Right lobe of liver (tissue), 6 donors: Measurements from ENCODE around the gene IL27RA. TPM values are rescaled to one million over a fixed set of nuclear protein-coding genes. Genes with fewer than 3 reads are reported as not detected.
"Not testable (repeated sequence)": the region's sequence is repeated elsewhere in the genome, so short reads cannot be mapped to it uniquely, and the experiment has no call there.

Experiments used
- ATAC-seq, 4 donors: fragments of 200-7000 bp; cut with Tn5 transposase; one replicate each; pipeline ENCODE4 v1.9.1; 2020; ENCODE audit warnings: mild to moderate bottlenecking in 4 of 4, moderate library complexity in 4 of 4
- DNase-seq, 3 donors: peaks; one replicate each; pipeline ENCODE4 v3.0.0-alpha.2; 2020
- H3K27ac ChIP-seq, 3 donors: fragments of 200-600 bp; one replicate each; pipeline ENCODE4 v1.8.0; 2022
- H3K27me3 ChIP-seq, 2 donors: fragments of 200-600 bp; one replicate each; pipeline ENCODE4 v1.8.0; 2022
- H3K36me3 ChIP-seq, 4 donors: fragments of 200-600 bp; sonication (generic) in 1 of 4; one replicate each; pipeline versions ENCODE4 v1.5.1 to v1.8.0; 2017 to 2022; ENCODE audit warnings: control low read depth in 1 of 4
- H3K4me1 ChIP-seq, 4 donors: fragments of 200-600 bp; sonication (generic) in 1 of 4; one replicate each; pipeline versions ENCODE4 v1.5.1 to v1.8.0; 2017 to 2022; ENCODE audit warnings: control low read depth in 1 of 4
- H3K4me3 ChIP-seq, 3 donors: fragments of 200-600 bp; one replicate each; pipeline ENCODE4 v1.8.0; 2022
- H3K9me3 ChIP-seq, 4 donors: fragments of 200-600 bp; sonication (generic) in 1 of 4; one replicate each; pipeline versions ENCODE4 v1.5.1 to v1.8.0; 2017 to 2022; ENCODE audit warnings: control low read depth in 1 of 4
- POLR2A ChIP-seq: fragments of 450-650 bp; IDR thresholded peaks from one replicate; pipeline ENCODE4 v1.6.1; 2017; ENCODE audit warnings: antibody characterized with exemption, mild to moderate bottlenecking
- WGBS: methylation state at CpG from one replicate; pipeline ENCODE4 v1.1.6; 2018; ENCODE audit warnings: low coverage, low lambda C conversion rate; ENCODE audit not compliant: insufficient coverage; ENCODE audit errors: missing lambda C conversion rate; 5-methylcytosine and 5-hydroxymethylcytosine counted together
- intact Hi-C, 2 donors: fragments of 100-400 bp; cut with DNase I; formaldehyde crosslinking; loops; one replicate each; pipeline versions ENCODE4 v1.11.2 to v1.14.1; 2022
- total RNA-seq, 6 experiments: library from RNA; depleted of rRNA in 2 of 6; stranded (reverse); fragments of >200 nt in 2 of 6; fragmentation: NEBNext Ultra II Directional in 3 of 6; extraction: Animal tissue kit (Norgen Biotek cat#: 25700) in 3 of 6; gene quantifications; one replicate each; pipeline versions ENCODE4 v1.1.0 to v1.2.4, GENCODE V29; 2016 to 2023
- TF ChIP-seq, protein P1 (sequence below), 4 donors: fragments of 200-600 bp in 3 of 4; fragments of 450-650 bp in 1 of 4; IDR thresholded peaks; one replicate each; pipeline versions ENCODE4 v1.5.1 to v1.8.0; 2016 to 2022; ENCODE audit warnings: antibody characterized with exemption in 4 of 4, mild to moderate bottlenecking in 2 of 4
- donor health status: DM: no; HTN: yes; CAD: no.
- donor health status: DM: no; HTN: no; CAD: no.
- donor health status: DM: no; HTN: no; CAD: no.
- donor health status: DM: no; HTN: yes; CAD: no.
- donor health status: DM: no; HTN: yes; CAD: no.

The IL27RA gene
- total RNA-seq, 6 experiments from 2014 or later: 1.1 to 3.0 (median 1.5) TPM

DNA sequence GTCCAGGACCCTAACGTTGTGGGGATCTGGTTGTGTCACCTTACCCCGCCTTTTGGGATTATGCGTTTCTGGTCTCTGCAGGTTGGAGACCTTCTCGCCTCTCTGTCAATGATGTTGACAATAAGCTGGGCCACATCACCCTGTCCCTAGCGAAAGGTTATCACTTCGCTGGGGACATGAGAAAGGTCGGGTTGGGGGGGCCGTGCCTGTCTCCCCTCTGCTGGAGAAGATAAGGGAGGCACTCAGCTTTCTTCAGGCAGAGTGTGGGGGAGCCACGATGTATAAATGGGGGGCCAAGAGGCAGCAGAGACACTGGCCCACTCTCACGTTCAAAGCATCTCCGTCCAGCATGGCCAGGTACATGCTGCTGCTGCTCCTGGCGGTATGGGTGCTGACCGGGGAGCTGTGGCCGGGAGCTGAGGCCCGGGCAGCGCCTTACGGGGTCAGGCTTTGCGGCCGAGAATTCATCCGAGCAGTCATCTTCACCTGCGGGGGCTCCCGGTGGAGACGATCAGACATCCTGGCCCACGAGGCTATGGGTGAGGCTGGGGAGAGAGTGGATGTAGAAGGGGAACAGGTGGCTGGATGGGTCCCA lies 3.6 kb upstream of the IL27RA start, which contains the start of gene RLN3:
RLN3 (plus strand) TSS at position 293 of the 595 bp plus-strand sequence; CDS start at position 350, 57 bp downstream.
- Histone ChIP-seq H3K36me3 (no peaks in the 10 kb centered on the region), H3K27me3 (no peaks in the 10 kb centered on the region), H3K4me3 (no peak within 1 kb of the TSS), H3K27ac (no peak within 1 kb of the TSS), H3K9me3 (no peaks in the 10 kb centered on the region), H3K4me1 (peaks cover 0 to 10% (median 0%) of the 10 kb centered on the region in 4 donors)
- 37% methylated on average over 12 of the region's 24 CpGs for WGBS
- no peak for DNase-seq
- no peak for TF ChIP-seq POLR2A
- TF ChIP-seq, protein P1, sequence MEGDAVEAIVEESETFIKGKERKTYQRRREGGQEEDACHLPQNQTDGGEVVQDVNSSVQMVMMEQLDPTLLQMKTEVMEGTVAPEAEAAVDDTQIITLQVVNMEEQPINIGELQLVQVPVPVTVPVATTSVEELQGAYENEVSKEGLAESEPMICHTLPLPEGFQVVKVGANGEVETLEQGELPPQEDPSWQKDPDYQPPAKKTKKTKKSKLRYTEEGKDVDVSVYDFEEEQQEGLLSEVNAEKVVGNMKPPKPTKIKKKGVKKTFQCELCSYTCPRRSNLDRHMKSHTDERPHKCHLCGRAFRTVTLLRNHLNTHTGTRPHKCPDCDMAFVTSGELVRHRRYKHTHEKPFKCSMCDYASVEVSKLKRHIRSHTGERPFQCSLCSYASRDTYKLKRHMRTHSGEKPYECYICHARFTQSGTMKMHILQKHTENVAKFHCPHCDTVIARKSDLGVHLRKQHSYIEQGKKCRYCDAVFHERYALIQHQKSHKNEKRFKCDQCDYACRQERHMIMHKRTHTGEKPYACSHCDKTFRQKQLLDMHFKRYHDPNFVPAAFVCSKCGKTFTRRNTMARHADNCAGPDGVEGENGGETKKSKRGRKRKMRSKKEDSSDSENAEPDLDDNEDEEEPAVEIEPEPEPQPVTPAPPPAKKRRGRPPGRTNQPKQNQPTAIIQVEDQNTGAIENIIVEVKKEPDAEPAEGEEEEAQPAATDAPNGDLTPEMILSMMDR (IDR thresholded peaks at IDR 0.05): no peak
- intact Hi-C loops: no loop called here
- no peak for ATAC-seq

DNA sequence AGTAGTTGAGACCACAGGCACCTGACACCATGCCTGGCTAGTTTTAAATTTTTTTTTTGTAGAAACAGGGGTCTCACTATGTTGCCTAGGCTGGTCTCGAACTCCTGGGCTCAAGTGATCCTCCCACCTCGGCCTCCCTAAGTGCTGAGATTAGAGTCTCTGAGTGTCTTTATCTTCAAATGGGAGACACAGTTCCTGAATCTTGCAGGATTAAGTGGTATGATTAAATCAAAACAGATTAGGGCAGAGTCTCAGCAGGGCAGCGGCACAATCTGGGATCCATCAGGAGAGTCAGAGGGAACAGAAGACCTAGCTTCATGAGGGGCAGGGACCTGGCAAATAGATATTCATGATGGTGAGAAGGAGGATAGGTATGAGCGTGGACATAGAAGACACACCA lies 2.7 kb upstream of the IL27RA start:
- H3K9me3 ChIP-seq: no peaks in the 10 kb centered on the region
- H3K4me1 ChIP-seq: peaks cover 0 to 5% (median 0%) of the 10 kb centered on the region in 4 donors
- H3K4me3 ChIP-seq: no peak overlapping the region
- 77% methylated on average over 4 of the region's 4 CpGs for WGBS
- no peaks in the 10 kb centered on the region for H3K27me3 ChIP-seq
- no peak overlapping the region for H3K27ac ChIP-seq
- no peaks in the 10 kb centered on the region for H3K36me3 ChIP-seq
- intact Hi-C loops: no loop called here
- no peak for ATAC-seq
- TF ChIP-seq, protein P1 (IDR thresholded peaks at IDR 0.05): no peak
- TF ChIP-seq POLR2A: no peak
- DNase-seq: no peak

DNA sequence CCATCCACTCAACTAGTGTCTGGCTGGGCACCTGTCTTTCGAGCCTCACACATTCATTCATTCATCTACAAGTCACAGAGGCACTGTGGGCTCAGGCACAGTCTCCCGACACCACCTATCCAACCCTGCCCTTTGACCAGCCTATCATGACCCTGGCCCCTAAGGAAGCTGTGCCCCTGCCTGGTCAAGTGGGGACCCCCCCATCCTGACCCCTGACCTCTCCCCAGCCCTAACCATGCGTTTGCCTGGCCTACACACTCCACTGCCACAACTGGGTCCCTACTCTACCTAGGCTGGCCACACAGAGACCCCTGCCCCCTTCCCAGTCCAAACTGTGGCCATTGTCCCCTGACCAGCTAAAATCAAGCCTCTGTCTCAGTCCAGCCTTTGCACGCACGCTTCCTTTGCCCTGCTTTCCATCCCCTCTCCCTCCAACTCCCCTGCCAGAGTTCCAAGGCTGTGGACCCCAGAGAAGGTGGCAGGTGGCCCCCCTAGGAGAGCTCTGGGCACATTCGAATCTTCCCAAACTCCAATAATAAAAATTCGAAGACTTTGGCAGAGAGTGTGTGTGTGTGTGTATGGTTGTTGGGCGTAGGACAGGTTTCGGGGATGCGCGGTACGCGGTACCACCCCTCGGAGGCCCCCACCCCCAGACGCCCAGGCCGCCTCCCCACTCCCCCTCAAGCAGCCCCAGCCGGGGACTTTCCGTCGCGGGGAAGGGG lies 404 bp upstream of the IL27RA start:
- Histone ChIP-seq H3K27me3 (no peaks in the 10 kb centered on the region), H3K27ac (peak overlapping the region in 2 of 3 donors; percentile 51 to 67), H3K9me3 (no peaks in the 10 kb centered on the region), H3K4me1 (peaks cover 0 to 5% (median 0%) of the 10 kb centered on the region in 4 donors), H3K36me3 (no peaks in the 10 kb centered on the region), H3K4me3 (peak overlapping the region; percentile 42 to 66 (median 64))
- ATAC-seq (no peak), DNase-seq (no peak)
- WGBS: 31% methylated on average over 5 of the region's 20 CpGs
- TF ChIP-seq, protein P1 (IDR thresholded peaks at IDR 0.05): no peak
- no peak for TF ChIP-seq POLR2A
- intact Hi-C loops: no loop called here

DNA sequence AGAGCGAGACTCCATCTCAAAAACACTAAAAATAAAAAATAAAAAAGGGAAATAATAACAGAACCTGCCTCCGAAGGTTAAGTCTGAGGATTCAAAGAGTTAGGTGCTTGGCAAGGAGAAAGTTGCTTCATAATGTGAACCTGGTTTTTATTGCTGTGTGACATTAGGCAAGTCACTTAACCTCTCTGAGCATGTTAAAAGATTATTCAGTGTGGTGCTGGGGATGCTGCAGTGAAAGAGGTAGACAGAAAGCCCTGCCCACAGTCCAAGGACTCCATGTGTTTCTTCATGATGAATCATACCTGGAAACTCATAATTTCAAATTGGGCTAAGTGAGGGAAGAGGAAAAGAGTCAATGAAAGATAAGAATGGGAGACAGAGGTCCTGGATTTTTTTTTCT lies 2.4 kb downstream of the IL27RA start:
- Histone ChIP-seq H3K4me1 (peaks cover 0 to 5% (median 0%) of the 10 kb centered on the region in 4 donors), H3K4me3 (no peak overlapping the region), H3K27ac (no peak overlapping the region), H3K9me3 (no peaks in the 10 kb centered on the region), H3K36me3 (no peaks in the 10 kb centered on the region), H3K27me3 (no peaks in the 10 kb centered on the region)
- intact Hi-C loops: no loop called here
- no peak for TF ChIP-seq POLR2A
- TF ChIP-seq, protein P1 (IDR thresholded peaks at IDR 0.05): no peak
- no peak for DNase-seq
- no peak for ATAC-seq
- 95% methylated on average over 2 of the region's 2 CpGs for WGBS

DNA sequence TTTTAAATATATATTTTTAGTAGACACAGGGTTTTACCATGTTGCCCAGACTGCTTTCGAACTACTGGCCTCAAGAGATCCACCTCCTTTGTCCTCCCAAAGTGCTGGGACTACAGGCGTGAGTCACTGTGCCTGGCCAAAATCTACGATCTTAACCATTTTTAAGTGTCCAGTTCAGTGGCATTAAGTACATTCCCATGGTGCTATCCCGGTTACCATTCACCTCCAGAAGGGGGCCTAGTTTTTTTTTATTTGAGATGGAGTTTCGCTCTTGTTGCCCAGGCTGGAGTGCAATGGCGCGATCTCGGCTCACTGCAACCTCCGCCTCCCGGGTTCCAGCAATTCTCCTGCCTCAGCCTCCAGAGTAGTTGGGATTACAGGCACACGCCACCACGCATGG lies 3.6 kb downstream of the IL27RA start:
- intact Hi-C loops, H3K4me3 ChIP-seq, H3K27ac ChIP-seq, ATAC-seq, H3K4me1 ChIP-seq, H3K36me3 ChIP-seq, DNase-seq, H3K9me3 ChIP-seq, H3K27me3 ChIP-seq: not testable (repeated sequence)
- 83% methylated on average over 12 of the region's 12 CpGs for WGBS
